Measurements from ENCODE around the gene MTHFD2L.
"Not testable (repeated sequence)": the region's sequence is repeated elsewhere in the genome, so short reads cannot be mapped to it uniquely, and the experiment has no call there.

MTHFD2L gene

DNA sequence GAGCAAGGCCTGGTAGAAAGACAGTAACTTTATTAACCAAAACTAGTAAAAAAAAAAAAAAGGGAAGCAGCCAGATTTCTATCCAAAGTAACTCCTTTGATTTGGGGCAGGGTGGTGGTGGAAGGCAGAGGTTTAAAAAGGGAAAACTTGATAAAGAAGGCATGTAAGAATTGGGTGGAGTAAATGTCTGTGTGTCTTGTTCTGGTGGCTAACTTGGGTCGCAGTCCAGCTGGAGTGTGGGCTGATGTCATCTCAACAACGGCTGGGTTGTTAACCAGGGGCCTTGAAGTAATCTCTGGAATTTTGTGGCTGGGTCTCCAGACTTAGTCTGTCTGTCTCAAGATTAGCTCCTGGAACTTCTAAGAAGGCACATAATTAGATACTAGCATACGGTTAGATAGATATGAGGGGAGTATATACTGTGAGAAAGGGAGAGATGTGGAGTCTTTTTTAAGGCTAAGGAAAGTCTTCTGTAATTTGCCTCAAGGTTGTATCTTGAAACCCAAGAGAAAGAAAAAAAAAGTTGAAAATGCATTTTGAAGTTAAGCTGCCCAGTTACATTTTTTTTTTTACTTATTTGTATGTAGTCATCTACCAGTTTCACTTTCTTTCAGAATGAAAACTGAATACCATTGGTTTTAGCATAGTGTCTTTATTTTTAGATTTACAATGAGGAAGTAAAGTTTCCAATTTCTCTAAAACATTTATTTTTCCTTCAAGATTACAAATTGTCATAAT lies 48.3 kb downstream of the MTHFD2L start:
- H3K9ac ChIP-seq (ENCODE audit: low read depth in 1 of 2, low read length in 2 of 2), result no peak overlapping the region
- H3K4me1 ChIP-seq (ENCODE audit: control insufficient read depth in 2 of 2, insufficient read depth in 2 of 2, low read length in 2 of 2), result peaks cover 0 to 8% of the 10 kb centered on the region in 2 donors
- peak overlapping the region in 1 of 2 donors; percentile 38 for H3K4me3 ChIP-seq (ENCODE audit: low read length in 2 of 2)
- H3K27ac ChIP-seq (ENCODE audit: low read depth in 2 of 2, low read length in 2 of 2), result peak overlapping the region in 1 of 2 donors; percentile 45
- no peaks in the 10 kb centered on the region for H3K27me3 ChIP-seq (ENCODE audit: control insufficient read depth in 2 of 2, insufficient read depth in 2 of 2, low read length in 2 of 2)
- no peaks in the 10 kb centered on the region for H3K36me3 ChIP-seq (ENCODE audit: control insufficient read depth in 2 of 2, insufficient read depth in 2 of 2, low read length in 2 of 2)
- no peaks in the 10 kb centered on the region for H3K9me3 ChIP-seq (ENCODE audit: control insufficient read depth in 2 of 2, low read length in 2 of 2)

DNA sequence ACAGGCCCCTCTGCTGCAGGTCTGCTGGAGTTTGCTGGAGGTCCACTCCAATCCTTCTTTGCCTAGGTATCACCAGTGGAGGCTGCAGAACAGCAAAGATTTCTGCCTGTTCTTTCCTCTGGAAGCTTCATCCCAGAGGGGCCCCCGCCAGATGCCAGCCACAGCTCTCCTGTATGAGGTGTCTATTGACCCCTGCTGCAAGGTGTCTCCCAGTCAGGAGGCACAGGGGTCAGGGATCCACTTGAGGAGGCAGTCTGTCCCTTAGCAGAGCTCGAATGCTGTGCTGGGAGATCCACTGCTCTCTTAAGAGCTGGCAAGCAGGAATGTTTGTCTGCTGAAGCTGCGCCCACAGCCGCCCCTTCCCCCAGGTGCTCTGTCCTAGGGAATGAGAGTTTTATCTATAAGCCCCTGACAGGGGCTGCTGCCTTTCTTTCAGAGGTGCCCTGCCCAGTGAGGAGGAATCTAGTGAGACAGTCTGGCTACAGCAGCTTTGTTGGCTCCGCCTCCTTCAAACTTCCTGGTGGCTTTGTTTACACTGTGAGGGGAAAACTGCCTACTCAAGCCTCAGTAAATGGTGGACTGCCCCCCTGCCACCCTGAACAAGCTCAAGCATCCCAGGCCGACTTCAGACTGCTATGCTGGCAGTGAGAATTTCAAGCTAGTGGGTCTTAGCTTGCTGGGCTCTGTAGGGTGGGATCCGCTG lies 56.7 kb downstream of the MTHFD2L start:
- not testable (repeated sequence) for H3K9ac ChIP-seq (ENCODE audit: low read depth in 1 of 2, low read length in 2 of 2); H3K27ac ChIP-seq (ENCODE audit: low read depth in 2 of 2, low read length in 2 of 2); H3K4me3 ChIP-seq (ENCODE audit: low read length in 2 of 2); H3K9me3 ChIP-seq (ENCODE audit: control insufficient read depth in 2 of 2, low read length in 2 of 2); H3K27me3 ChIP-seq (ENCODE audit: control insufficient read depth in 2 of 2, insufficient read depth in 2 of 2, low read length in 2 of 2); H3K36me3 ChIP-seq (ENCODE audit: control insufficient read depth in 2 of 2, insufficient read depth in 2 of 2, low read length in 2 of 2); H3K4me1 ChIP-seq (ENCODE audit: control insufficient read depth in 2 of 2, insufficient read depth in 2 of 2, low read length in 2 of 2)

DNA sequence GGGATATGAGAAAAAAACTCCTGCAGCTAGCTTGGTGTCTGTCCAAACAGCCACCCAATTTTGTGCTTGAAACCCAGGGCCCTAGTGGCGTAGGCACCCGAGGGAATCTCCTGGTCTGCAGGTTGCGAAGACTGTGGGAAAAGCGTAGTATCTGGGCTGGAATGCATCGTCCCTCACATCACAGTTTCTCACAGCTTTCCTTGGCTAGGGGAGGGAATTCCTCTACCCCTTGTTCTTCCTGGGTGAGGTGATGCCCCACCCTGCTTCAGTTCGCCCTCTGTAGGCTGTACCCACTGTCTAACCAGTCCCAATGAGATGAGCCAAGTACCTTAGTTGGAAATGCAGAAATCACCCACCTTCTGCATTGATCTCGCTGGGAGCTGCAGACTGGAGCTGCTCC lies 57.3 kb downstream of the MTHFD2L start:
- H3K4me3 ChIP-seq (ENCODE audit: low read length in 2 of 2); H3K4me1 ChIP-seq (ENCODE audit: control insufficient read depth in 2 of 2, insufficient read depth in 2 of 2, low read length in 2 of 2); H3K36me3 ChIP-seq (ENCODE audit: control insufficient read depth in 2 of 2, insufficient read depth in 2 of 2, low read length in 2 of 2); H3K27me3 ChIP-seq (ENCODE audit: control insufficient read depth in 2 of 2, insufficient read depth in 2 of 2, low read length in 2 of 2); H3K9me3 ChIP-seq (ENCODE audit: control insufficient read depth in 2 of 2, low read length in 2 of 2); H3K9ac ChIP-seq (ENCODE audit: low read depth in 1 of 2, low read length in 2 of 2); H3K27ac ChIP-seq (ENCODE audit: low read depth in 2 of 2, low read length in 2 of 2): not testable (repeated sequence)

DNA sequence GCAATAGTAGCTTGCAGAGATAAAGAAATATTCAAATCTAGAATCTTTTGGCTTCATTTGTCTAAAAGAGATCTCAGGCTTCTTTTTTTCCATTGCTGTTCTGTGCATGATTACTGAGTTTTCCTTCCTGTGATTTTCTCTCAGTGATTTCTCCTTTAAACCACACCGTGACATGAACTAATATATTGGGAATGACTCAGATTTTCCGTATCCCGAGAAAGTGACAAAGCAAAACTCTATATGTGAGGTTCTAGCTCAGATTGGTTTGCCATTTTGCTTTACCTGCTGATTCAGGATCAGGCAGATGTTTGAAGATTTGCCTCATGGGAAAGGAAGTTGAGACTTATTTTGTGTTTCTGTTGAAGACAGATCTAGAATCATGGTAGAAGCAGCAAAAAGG lies 59.4 kb downstream of the MTHFD2L start:
- Histone ChIP-seq H3K4me1 (ENCODE audit: control insufficient read depth in 2 of 2, insufficient read depth in 2 of 2, low read length in 2 of 2) (no peaks in the 10 kb centered on the region), H3K9ac (ENCODE audit: low read depth in 1 of 2, low read length in 2 of 2) (no peak overlapping the region), H3K27me3 (ENCODE audit: control insufficient read depth in 2 of 2, insufficient read depth in 2 of 2, low read length in 2 of 2) (no peaks in the 10 kb centered on the region), H3K36me3 (ENCODE audit: control insufficient read depth in 2 of 2, insufficient read depth in 2 of 2, low read length in 2 of 2) (no peaks in the 10 kb centered on the region), H3K4me3 (ENCODE audit: low read length in 2 of 2) (no peak overlapping the region), H3K9me3 (ENCODE audit: control insufficient read depth in 2 of 2, low read length in 2 of 2) (no peaks in the 10 kb centered on the region), H3K27ac (ENCODE audit: low read depth in 2 of 2, low read length in 2 of 2) (no peak overlapping the region)

DNA sequence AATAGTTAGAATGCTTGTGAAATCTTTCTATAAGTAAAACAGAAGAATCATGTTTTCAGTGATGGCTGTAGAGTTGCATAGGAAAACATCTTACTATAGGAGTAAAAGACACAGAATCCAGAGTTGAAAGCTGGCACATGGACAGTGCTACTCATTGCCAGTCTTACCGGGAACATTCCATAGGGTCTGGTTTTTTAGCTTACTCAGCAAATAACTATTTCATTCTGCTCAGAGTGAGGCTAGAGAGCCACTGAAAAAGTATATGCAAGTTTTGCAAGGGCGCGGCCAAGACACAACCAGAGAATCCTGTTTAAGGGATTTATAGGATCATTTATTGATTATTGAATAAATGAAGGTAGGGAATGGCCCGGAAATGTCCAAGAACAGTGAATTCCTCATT lies 60.3 kb downstream of the MTHFD2L start:
- no peak overlapping the region for H3K4me3 ChIP-seq (ENCODE audit: low read length in 2 of 2)
- H3K4me1 ChIP-seq (ENCODE audit: control insufficient read depth in 2 of 2, insufficient read depth in 2 of 2, low read length in 2 of 2), result no peaks in the 10 kb centered on the region
- no peak overlapping the region for H3K27ac ChIP-seq (ENCODE audit: low read depth in 2 of 2, low read length in 2 of 2)
- no peak overlapping the region for H3K9ac ChIP-seq (ENCODE audit: low read depth in 1 of 2, low read length in 2 of 2)
- H3K27me3 ChIP-seq (ENCODE audit: control insufficient read depth in 2 of 2, insufficient read depth in 2 of 2, low read length in 2 of 2), result no peaks in the 10 kb centered on the region
- no peaks in the 10 kb centered on the region for H3K9me3 ChIP-seq (ENCODE audit: control insufficient read depth in 2 of 2, low read length in 2 of 2)
- no peaks in the 10 kb centered on the region for H3K36me3 ChIP-seq (ENCODE audit: control insufficient read depth in 2 of 2, insufficient read depth in 2 of 2, low read length in 2 of 2)

DNA sequence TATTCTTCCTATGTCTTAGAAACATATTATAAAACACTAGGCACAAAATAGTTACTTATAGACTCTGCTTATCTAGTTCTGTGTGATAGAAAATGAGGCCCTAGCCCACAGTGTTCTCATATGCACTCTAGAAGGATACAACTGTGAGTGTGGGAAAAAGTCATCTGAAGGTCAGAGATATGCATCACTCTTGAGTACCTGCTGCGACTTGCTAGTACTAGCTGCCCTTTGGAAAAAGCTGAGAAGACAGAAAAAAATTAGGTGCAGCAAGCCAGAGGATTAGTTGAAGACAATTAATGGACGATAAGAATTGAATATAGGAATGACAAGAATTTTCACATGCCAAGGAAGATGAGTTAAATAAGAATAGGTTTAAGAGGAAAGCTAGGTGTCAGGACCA lies 61.3 kb downstream of the MTHFD2L start:
- no peaks in the 10 kb centered on the region for H3K27me3 ChIP-seq (ENCODE audit: control insufficient read depth in 2 of 2, insufficient read depth in 2 of 2, low read length in 2 of 2)
- H3K4me1 ChIP-seq (ENCODE audit: control insufficient read depth in 2 of 2, insufficient read depth in 2 of 2, low read length in 2 of 2), result no peaks in the 10 kb centered on the region
- no peaks in the 10 kb centered on the region for H3K36me3 ChIP-seq (ENCODE audit: control insufficient read depth in 2 of 2, insufficient read depth in 2 of 2, low read length in 2 of 2)
- H3K9ac ChIP-seq (ENCODE audit: low read depth in 1 of 2, low read length in 2 of 2), result no peak overlapping the region
- no peaks in the 10 kb centered on the region for H3K9me3 ChIP-seq (ENCODE audit: control insufficient read depth in 2 of 2, low read length in 2 of 2)
- H3K27ac ChIP-seq (ENCODE audit: low read depth in 2 of 2, low read length in 2 of 2), result no peak overlapping the region
- H3K4me3 ChIP-seq (ENCODE audit: low read length in 2 of 2), result no peak overlapping the region

DNA sequence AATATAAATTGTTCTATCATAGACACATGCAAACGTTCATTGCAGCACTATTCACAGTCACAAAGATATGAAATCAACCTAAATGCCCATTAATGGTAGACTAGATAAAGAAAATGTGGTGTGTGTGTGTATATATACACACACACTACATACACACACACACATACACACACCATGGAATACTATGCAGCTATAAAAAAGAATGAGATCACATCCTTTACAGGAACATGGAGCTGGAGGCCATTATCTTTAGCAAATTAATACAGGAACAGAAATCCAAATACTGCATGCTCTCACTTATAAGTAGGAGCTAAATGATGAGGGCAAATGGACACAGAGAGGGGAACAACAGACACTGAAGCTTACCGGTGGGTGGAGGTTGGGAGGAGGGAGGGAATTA lies 65.2 kb downstream of the MTHFD2L start:
- Histone ChIP-seq H3K9me3 (ENCODE audit: control insufficient read depth in 2 of 2, low read length in 2 of 2) (no peaks in the 10 kb centered on the region), H3K27me3 (ENCODE audit: control insufficient read depth in 2 of 2, insufficient read depth in 2 of 2, low read length in 2 of 2) (no peaks in the 10 kb centered on the region), H3K4me1 (ENCODE audit: control insufficient read depth in 2 of 2, insufficient read depth in 2 of 2, low read length in 2 of 2) (no peaks in the 10 kb centered on the region)

DNA sequence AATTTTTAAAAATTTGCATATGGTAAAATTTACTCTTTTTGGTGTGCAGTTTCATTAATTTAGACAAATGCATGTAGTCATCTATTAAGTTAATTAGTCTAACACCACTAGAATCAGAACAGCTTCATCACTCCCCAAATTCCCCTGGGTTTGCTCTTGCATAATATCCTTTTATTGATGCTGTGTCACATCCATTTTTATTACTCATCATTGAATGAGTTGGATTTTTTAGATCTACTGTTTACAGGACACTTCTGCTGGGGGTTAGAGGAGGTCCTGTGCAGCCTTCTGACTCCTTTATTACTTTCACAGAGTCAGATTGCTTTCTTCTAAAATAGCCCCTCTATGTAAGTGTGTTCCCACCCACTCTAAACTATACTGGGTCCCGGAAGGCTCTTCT lies 65.9 kb downstream of the MTHFD2L start:
- Histone ChIP-seq H3K9me3 (ENCODE audit: control insufficient read depth in 2 of 2, low read length in 2 of 2) (no peaks in the 10 kb centered on the region), H3K4me1 (ENCODE audit: control insufficient read depth in 2 of 2, insufficient read depth in 2 of 2, low read length in 2 of 2) (no peaks in the 10 kb centered on the region), H3K36me3 (ENCODE audit: control insufficient read depth in 2 of 2, insufficient read depth in 2 of 2, low read length in 2 of 2) (peaks cover 0 to 3% of the 10 kb centered on the region in 2 donors), H3K4me3 (ENCODE audit: low read length in 2 of 2) (no peak overlapping the region), H3K27ac (ENCODE audit: low read depth in 2 of 2, low read length in 2 of 2) (no peak overlapping the region), H3K27me3 (ENCODE audit: control insufficient read depth in 2 of 2, insufficient read depth in 2 of 2, low read length in 2 of 2) (no peaks in the 10 kb centered on the region), H3K9ac (ENCODE audit: low read depth in 1 of 2, low read length in 2 of 2) (no peak overlapping the region)

More for the DNA sequence above, 65.2 kb downstream of the MTHFD2L start:
- Histone ChIP-seq H3K4me3 (ENCODE audit: low read length in 2 of 2) (no peak overlapping the region), H3K36me3 (ENCODE audit: control insufficient read depth in 2 of 2, insufficient read depth in 2 of 2, low read length in 2 of 2) (peaks cover 0 to 3% of the 10 kb centered on the region in 2 donors), H3K27ac (ENCODE audit: low read depth in 2 of 2, low read length in 2 of 2) (no peak overlapping the region), H3K9ac (ENCODE audit: low read depth in 1 of 2, low read length in 2 of 2) (no peak overlapping the region)

DNA sequence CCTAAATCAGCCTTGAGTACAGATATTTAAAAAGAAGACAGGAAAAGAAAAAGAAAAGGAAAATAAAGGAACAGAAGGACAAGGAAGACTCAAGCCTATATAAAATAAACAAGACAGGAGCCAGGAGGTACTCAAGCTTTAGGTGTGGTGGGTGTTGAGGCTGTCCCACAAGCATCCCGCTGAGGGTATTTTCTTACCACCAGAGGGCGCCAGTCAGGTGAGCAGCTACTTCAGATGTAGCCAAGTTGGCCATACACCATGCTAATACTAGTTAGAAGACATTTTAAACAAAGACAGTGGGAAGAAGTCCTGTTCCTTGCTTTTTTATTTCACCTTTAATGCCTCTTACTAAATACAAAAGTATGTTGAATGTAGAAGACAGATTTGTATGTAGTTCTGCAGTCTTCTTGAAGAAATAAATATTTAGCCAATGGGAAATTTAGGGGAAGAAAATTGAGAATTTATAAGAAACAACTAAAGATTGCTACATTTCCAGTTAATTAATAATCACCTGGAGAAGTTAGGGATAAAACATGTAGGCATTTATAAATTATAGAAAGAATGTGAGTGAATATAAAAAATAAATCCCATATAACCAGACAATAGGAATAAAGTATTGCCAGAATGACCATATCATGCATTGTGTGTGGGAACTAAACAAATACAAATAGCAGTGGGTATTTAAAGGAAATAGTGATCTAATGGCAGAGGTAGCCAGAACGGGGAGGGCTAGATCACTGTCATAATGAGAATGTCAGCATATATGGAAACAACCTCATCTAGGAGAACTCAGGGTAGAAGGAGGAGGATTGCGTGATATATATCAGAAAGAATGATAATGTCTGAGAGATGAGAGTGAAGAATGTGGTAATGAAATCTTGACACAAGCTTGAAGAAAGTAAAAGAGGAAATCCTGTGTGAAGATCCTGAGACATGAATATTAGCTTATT lies 71.0 kb downstream of the MTHFD2L start:
- Histone ChIP-seq H3K4me3 (ENCODE audit: low read length in 2 of 2) (no peak overlapping the region), H3K27me3 (ENCODE audit: control insufficient read depth in 2 of 2, insufficient read depth in 2 of 2, low read length in 2 of 2) (no peaks in the 10 kb centered on the region), H3K9ac (ENCODE audit: low read depth in 1 of 2, low read length in 2 of 2) (no peak overlapping the region), H3K4me1 (ENCODE audit: control insufficient read depth in 2 of 2, insufficient read depth in 2 of 2, low read length in 2 of 2) (peaks cover 3 to 8% of the 10 kb centered on the region in 2 donors), H3K36me3 (ENCODE audit: control insufficient read depth in 2 of 2, insufficient read depth in 2 of 2, low read length in 2 of 2) (peaks cover 0 to 3% of the 10 kb centered on the region in 2 donors), H3K27ac (ENCODE audit: low read depth in 2 of 2, low read length in 2 of 2) (no peak overlapping the region), H3K9me3 (ENCODE audit: control insufficient read depth in 2 of 2, low read length in 2 of 2) (no peaks in the 10 kb centered on the region)

Data from mucosa of rectum (tissue), 2 donors.